Neural crest cell (in vitro differentiated cells): ENCODE data around the gene ACSL3. TPM values are rescaled to one million over a fixed set of nuclear protein-coding genes. Genes with fewer than 3 reads are reported as not detected.

ENCODE experiments used
- DNase-seq: peaks from one replicate; pipeline ENCODE4 v3.0.0; 2021; ENCODE audit warnings: low read depth, mixed read lengths, low spot score
- H3K27ac Mint-ChIP-seq: one replicate; pipeline ENCODE4 v1.8.0; 2021; ENCODE audit warnings: mild to moderate bottlenecking, mixed read lengths; ENCODE audit not compliant: unreplicated experiment
- H3K27me3 Mint-ChIP-seq: 2 replicates; pipeline ENCODE4 v1.8.0; 2021; ENCODE audit warnings: low read depth, mild to moderate bottlenecking, mixed read lengths
- H3K36me3 Mint-ChIP-seq: 2 replicates; pipeline ENCODE4 v1.8.0; 2021; ENCODE audit warnings: low read depth, mild to moderate bottlenecking, mixed read lengths
- H3K4me1 Mint-ChIP-seq: 2 replicates; pipeline ENCODE4 v1.8.0; 2021; ENCODE audit warnings: mixed read lengths
- H3K4me3 Mint-ChIP-seq: one replicate; pipeline ENCODE4 v1.8.0; 2021; ENCODE audit warnings: mild to moderate bottlenecking, mixed read lengths
- H3K9me3 Mint-ChIP-seq: 2 replicates; pipeline ENCODE4 v1.8.0; 2021; ENCODE audit warnings: mixed read lengths
- total RNA-seq: library from RNA; stranded (reverse); gene quantifications from 2 replicates; pipeline ENCODE4 v1.2.1, GENCODE V29; 2021
- TF ChIP-seq, protein P1 (sequence below): fragments of 200-600 bp; sonication (generic); conservative IDR thresholded peaks from 2 replicates; pipeline ENCODE4 v1.5.0; 2021; ENCODE audit warnings: antibody characterized with exemption, mild to moderate bottlenecking

The ACSL3 gene
- total RNA-seq, 1 donor from 2014 or later = 89.5 TPM

DNA sequence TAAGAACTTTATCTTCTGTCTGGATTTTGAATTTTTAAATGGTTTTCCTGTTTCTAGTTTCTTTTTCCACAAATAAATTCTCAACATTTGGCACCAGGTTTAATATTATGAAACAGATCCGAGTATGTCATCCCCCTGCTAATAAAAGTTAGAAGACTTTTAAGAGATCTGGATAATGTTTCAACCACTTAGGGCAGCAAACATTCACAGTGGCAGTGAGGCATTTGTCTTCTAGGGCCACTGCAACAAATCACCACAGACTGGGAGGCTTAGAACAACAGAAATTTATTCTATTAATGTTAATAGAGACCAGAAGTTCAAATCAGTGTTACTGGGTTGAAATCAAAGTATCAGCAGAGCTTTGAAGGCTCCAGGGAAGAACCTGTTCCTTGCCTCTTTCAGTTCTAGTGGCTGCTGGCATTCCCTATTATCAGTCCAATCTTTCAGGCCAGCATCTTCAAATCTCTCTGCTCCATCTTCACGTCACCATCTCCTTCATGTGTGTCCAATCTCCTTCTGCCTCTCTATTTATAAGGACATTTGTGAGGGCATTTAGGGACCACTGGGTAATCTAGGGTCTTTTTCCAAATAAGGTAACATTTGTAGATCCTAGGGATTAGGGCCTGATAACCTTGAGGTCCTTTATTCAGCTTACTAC, 23.4 kb downstream of the ACSL3 start:
- H3K4me1 Mint-ChIP-seq = peaks cover 45% of the 10 kb centered on the region
- H3K9me3 Mint-ChIP-seq = no peaks in the 10 kb centered on the region
- H3K4me3 Mint-ChIP-seq = no peak overlapping the region
- no peak for DNase-seq
- TF ChIP-seq, protein P1, sequence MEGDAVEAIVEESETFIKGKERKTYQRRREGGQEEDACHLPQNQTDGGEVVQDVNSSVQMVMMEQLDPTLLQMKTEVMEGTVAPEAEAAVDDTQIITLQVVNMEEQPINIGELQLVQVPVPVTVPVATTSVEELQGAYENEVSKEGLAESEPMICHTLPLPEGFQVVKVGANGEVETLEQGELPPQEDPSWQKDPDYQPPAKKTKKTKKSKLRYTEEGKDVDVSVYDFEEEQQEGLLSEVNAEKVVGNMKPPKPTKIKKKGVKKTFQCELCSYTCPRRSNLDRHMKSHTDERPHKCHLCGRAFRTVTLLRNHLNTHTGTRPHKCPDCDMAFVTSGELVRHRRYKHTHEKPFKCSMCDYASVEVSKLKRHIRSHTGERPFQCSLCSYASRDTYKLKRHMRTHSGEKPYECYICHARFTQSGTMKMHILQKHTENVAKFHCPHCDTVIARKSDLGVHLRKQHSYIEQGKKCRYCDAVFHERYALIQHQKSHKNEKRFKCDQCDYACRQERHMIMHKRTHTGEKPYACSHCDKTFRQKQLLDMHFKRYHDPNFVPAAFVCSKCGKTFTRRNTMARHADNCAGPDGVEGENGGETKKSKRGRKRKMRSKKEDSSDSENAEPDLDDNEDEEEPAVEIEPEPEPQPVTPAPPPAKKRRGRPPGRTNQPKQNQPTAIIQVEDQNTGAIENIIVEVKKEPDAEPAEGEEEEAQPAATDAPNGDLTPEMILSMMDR = no peak
- H3K27ac Mint-ChIP-seq = no peak overlapping the region
- no peaks in the 10 kb centered on the region for H3K36me3 Mint-ChIP-seq
- H3K27me3 Mint-ChIP-seq = no peaks in the 10 kb centered on the region

DNA sequence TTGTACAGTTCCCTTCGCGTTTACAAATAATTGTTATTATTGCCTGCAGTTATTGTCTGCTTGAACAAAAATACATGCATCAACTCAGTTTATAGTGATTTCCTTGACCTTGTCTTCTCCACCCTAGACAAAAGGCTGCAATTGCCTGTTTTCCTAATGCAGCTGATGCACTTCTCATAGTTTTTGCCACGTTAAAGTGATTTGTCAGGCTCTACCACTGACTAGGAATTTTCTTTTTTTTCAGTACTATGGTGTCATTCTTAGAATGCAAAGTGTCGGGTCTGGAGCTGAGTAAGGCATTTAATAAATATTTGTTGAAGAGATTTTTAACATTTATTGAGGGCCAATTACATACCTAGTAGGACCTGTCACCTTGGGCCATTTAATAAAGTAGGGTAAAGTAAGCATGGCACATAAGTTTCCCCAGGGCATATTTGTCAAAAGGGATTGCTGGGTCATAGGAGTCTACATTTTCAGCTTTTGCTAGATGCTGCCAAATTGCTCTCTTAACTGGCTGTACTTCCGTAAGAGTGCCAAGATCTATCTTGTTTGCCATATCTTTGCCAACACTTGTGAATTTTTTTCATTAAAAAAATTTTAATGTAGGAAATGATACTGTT, 24.1 kb downstream of the ACSL3 start:
- H3K9me3 Mint-ChIP-seq = no peaks in the 10 kb centered on the region
- H3K27me3 Mint-ChIP-seq = no peaks in the 10 kb centered on the region
- peaks cover 2% of the 10 kb centered on the region for H3K36me3 Mint-ChIP-seq
- TF ChIP-seq, protein P1 = no peak
- H3K27ac Mint-ChIP-seq = no peak overlapping the region
- H3K4me1 Mint-ChIP-seq = peaks cover 45% of the 10 kb centered on the region
- H3K4me3 Mint-ChIP-seq = no peak overlapping the region
- no peak for DNase-seq

DNA sequence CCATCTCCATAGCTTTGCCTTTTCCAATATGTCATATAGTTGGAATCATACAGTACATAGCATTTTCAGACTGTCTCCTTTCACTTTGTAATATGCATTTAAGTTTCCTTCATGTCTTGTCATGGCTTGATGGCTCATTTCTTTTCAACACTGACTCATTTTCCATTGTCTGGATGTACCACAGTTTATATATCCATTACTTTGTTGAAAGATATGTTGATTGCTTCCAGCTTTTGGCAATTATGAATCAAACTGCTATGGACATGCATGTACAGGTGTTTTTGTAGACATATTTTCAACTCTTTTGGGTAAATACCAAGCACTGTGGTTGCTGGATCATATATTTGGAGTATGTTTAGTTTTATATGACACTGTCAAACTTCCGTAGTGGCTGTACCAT, 26.3 kb downstream of the ACSL3 start:
- H3K36me3 Mint-ChIP-seq = peaks cover 6% of the 10 kb centered on the region
- TF ChIP-seq, protein P1 = no peak
- H3K27me3 Mint-ChIP-seq = no peaks in the 10 kb centered on the region
- DNase-seq = no peak
- no peaks in the 10 kb centered on the region for H3K9me3 Mint-ChIP-seq
- no peak overlapping the region for H3K4me3 Mint-ChIP-seq
- peaks cover 50% of the 10 kb centered on the region for H3K4me1 Mint-ChIP-seq
- no peak overlapping the region for H3K27ac Mint-ChIP-seq

DNA sequence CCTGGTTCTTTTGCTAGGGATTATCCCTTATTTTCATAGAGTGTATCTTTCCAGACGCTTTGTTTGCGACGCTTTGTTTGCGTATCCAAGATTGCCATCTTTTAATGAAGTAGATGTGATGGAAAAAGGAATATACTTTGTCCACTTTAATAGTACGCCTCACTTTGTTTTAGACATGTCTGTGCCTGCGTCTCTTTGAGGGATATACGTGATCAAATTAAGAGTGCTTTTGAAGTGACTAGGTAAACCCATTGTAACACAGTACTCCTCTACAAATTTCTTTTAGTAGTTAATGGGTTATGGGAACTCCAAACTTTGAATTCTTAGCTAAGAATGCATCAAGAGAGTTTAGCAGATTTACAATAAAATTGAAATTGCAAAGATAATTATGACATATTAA, 27.9 kb downstream of the ACSL3 start:
- Mint-ChIP-seq H3K4me3 (no peak overlapping the region), H3K27ac (no peak overlapping the region), H3K36me3 (peaks cover 6% of the 10 kb centered on the region), H3K9me3 (no peaks in the 10 kb centered on the region), H3K4me1 (peaks cover 59% of the 10 kb centered on the region), H3K27me3 (no peaks in the 10 kb centered on the region)
- TF ChIP-seq, protein P1 = no peak
- DNase-seq = no peak

DNA sequence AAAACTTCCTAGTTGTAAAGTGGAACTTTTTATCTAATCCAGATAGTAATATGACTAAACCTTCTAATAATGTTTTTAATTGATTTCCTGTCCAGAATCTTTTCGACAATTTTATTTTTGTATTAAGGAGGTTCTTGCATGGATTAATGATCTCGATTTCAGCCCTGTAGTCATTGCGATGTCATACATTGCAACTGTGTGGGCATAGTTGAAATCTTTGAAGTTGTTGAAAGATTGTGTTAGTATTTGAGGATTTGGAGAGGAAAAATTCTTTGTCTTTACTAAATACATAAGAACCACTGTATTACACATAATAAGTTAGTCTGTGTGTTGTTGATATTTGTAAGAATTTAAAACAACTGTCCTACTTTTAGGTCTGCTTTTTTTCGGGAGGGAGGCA, 31.1 kb downstream of the ACSL3 start:
- no peak overlapping the region for H3K27ac Mint-ChIP-seq
- H3K9me3 Mint-ChIP-seq = no peaks in the 10 kb centered on the region
- H3K27me3 Mint-ChIP-seq = no peaks in the 10 kb centered on the region
- no peak for DNase-seq
- H3K4me1 Mint-ChIP-seq = peaks cover 53% of the 10 kb centered on the region
- H3K4me3 Mint-ChIP-seq = no peak overlapping the region
- TF ChIP-seq, protein P1 = no peak
- H3K36me3 Mint-ChIP-seq = peaks cover 6% of the 10 kb centered on the region
